ENCODE measurements around the gene PNPLA8. TPM values are rescaled to one million over a fixed set of nuclear protein-coding genes. Genes with fewer than 3 reads are reported as not detected.
"Not testable (repeated sequence)": the region's sequence is repeated elsewhere in the genome, so short reads cannot be mapped to it uniquely, and the experiment has no call there.

Gene PNPLA8
- total RNA-seq, 2 experiments from 2014 or later, result 85.9 to 88.6 TPM

- Histone ChIP-seq H3K4me1 (ENCODE audit: insufficient read depth, low read length) (no peaks in the 10 kb centered on the region), H3K36me3 (ENCODE audit: insufficient read depth, low read length) (peaks cover 3% of the 10 kb centered on the region), H3K4me3 (ENCODE audit: low read length) (no peak overlapping the region), H3K9me3 (ENCODE audit: control insufficient read depth in 1 of 2, insufficient read depth in 1 of 2, low read length in 2 of 2) (peaks cover 16 to 17% of the 10 kb centered on the region in 2 experiments), H3K27me3 (ENCODE audit: control insufficient read depth in 1 of 2, insufficient read depth in 2 of 2, low read length in 2 of 2) (no peaks in the 10 kb centered on the region), H3K27ac (ENCODE audit: low read depth in 1 of 2, low read length in 2 of 2) (no peak overlapping the region)
- DNase-seq, result no peak
- Mint-ChIP-seq H3K36me3 (ENCODE audit: low read depth) (peaks cover 54% of the 10 kb centered on the region), H3K9me3 (peaks cover 14% of the 10 kb centered on the region), H3K4me1 (ENCODE audit: low read depth) (no peaks in the 10 kb centered on the region), H3K27me3 (no peaks in the 10 kb centered on the region), H3K27ac (no peak overlapping the region), H3K4me3 (no peak overlapping the region)
- POLR2A ChIA-PET, result interaction anchor here (2.1 kb wide), 1 partner anchor 10 kb away, joined by 10 read pairs; the partner anchor contains the start of genes DNAJB9 and THAP5
- TF ChIP-seq, protein P1, sequence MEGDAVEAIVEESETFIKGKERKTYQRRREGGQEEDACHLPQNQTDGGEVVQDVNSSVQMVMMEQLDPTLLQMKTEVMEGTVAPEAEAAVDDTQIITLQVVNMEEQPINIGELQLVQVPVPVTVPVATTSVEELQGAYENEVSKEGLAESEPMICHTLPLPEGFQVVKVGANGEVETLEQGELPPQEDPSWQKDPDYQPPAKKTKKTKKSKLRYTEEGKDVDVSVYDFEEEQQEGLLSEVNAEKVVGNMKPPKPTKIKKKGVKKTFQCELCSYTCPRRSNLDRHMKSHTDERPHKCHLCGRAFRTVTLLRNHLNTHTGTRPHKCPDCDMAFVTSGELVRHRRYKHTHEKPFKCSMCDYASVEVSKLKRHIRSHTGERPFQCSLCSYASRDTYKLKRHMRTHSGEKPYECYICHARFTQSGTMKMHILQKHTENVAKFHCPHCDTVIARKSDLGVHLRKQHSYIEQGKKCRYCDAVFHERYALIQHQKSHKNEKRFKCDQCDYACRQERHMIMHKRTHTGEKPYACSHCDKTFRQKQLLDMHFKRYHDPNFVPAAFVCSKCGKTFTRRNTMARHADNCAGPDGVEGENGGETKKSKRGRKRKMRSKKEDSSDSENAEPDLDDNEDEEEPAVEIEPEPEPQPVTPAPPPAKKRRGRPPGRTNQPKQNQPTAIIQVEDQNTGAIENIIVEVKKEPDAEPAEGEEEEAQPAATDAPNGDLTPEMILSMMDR (IDR thresholded peaks at IDR 0.05), result no peak
- intact Hi-C loops (cut with DNase I, micrococcal nuclease), result no loop called here
- CTCF ChIA-PET, result interaction anchor here (1.2 kb wide), 1 partner anchor 12 kb away, joined by 5 read pairs; no protein-coding TSS in a partner anchor
- no peak for ATAC-seq (ENCODE audit: poor library complexity)
These were observed 33.3 kb upstream of the PNPLA8 start for GRCh38 chr7:108559253-108559652.

DNA sequence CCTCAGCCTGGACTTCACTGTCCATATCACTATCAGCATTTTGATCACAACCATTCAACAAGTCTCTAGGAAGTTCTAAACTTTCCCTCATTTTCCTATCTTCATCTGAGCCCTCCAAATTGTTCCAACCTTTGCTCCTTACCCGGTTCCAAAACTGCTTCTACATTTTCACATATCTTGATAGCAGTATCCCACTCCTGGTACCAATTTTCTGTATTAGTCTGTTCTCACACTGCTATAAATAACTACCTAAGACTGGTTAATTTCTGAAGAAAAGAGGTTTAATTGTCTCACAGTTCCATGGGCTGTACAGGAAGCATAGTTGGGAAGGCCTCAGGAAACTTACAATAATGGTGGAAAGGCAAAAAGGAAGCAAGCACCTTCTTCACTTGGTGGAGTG lies 31.7 kb upstream of the PNPLA8 start:
- TF ChIP-seq, protein P1 (IDR thresholded peaks at IDR 0.05), result no peak

GRCh38 chr7:108557191-108557590 lies 31.3 kb upstream of the PNPLA8 start:
- H3K27me3 ChIP-seq (ENCODE audit: control insufficient read depth in 1 of 2, insufficient read depth in 2 of 2, low read length in 2 of 2), result no peaks in the 10 kb centered on the region
- peaks cover 14% of the 10 kb centered on the region for H3K9me3 Mint-ChIP-seq
- TF ChIP-seq, protein P1 (IDR thresholded peaks at IDR 0.05), result no peak
- peaks cover 16 to 17% of the 10 kb centered on the region in 2 experiments for H3K9me3 ChIP-seq (ENCODE audit: control insufficient read depth in 1 of 2, insufficient read depth in 1 of 2, low read length in 2 of 2)
- H3K27me3 Mint-ChIP-seq, result no peaks in the 10 kb centered on the region
- no peaks in the 10 kb centered on the region for H3K36me3 ChIP-seq (ENCODE audit: insufficient read depth, low read length)
- no peak overlapping the region for H3K27ac Mint-ChIP-seq
- no peak overlapping the region for H3K4me3 Mint-ChIP-seq
- ATAC-seq (ENCODE audit: poor library complexity) (no peak), DNase-seq (no peak)
- intact Hi-C loops (cut with DNase I, micrococcal nuclease), result no loop called here
- H3K4me3 ChIP-seq (ENCODE audit: low read length), result no peak overlapping the region
- ChIA-PET POLR2A (no interaction called here), CTCF (no interaction called here)
- H3K36me3 Mint-ChIP-seq (ENCODE audit: low read depth), result peaks cover 50% of the 10 kb centered on the region
- no peak overlapping the region for H3K27ac ChIP-seq (ENCODE audit: low read depth in 1 of 2, low read length in 2 of 2)
- no peaks in the 10 kb centered on the region for H3K4me1 ChIP-seq (ENCODE audit: insufficient read depth, low read length)
- no peaks in the 10 kb centered on the region for H3K4me1 Mint-ChIP-seq (ENCODE audit: low read depth)

More for the DNA sequence above, 31.7 kb upstream of the PNPLA8 start:
- ChIA-PET POLR2A (no interaction called here), CTCF (no interaction called here)
- Histone ChIP-seq H3K4me1 (ENCODE audit: insufficient read depth, low read length) (no peaks in the 10 kb centered on the region), H3K4me3 (ENCODE audit: low read length) (no peak overlapping the region), H3K27ac (ENCODE audit: low read depth in 1 of 2, low read length in 2 of 2) (no peak overlapping the region), H3K36me3 (ENCODE audit: insufficient read depth, low read length) (no peaks in the 10 kb centered on the region), H3K27me3 (ENCODE audit: control insufficient read depth in 1 of 2, insufficient read depth in 2 of 2, low read length in 2 of 2) (no peaks in the 10 kb centered on the region), H3K9me3 (ENCODE audit: control insufficient read depth in 1 of 2, insufficient read depth in 1 of 2, low read length in 2 of 2) (peaks cover 16 to 17% of the 10 kb centered on the region in 2 experiments)
- intact Hi-C loops (cut with DNase I, micrococcal nuclease), result no loop called here
- no peak overlapping the region for H3K4me3 Mint-ChIP-seq
- H3K27me3 Mint-ChIP-seq, result no peaks in the 10 kb centered on the region
- ATAC-seq (ENCODE audit: poor library complexity), result no peak
- no peak overlapping the region for H3K27ac Mint-ChIP-seq
- H3K4me1 Mint-ChIP-seq (ENCODE audit: low read depth), result no peaks in the 10 kb centered on the region
- H3K9me3 Mint-ChIP-seq, result peaks cover 14% of the 10 kb centered on the region
- DNase-seq, result no peak
- H3K36me3 Mint-ChIP-seq (ENCODE audit: low read depth), result peaks cover 53% of the 10 kb centered on the region

DNA sequence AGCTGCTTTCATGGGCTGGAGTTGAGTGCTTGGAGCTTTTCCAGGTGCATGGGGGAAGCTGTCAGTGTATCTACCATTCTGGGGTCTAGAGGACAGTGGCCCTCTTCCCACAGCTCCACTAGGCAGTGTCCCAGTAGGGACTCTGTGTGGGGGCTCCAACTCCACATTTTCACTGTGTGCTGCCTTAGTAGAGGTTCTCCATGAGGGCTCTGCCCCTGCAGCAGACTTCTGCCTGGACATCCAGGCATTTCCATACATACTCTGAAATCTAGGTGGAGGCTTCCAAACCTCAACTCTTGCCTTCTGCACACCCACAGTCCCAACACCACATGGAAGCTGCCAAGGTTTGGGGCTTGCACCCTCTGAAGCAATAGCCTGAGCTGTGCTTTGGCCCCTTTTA lies 30.7 kb upstream of the PNPLA8 start:
- H3K4me3 ChIP-seq (ENCODE audit: low read length); CTCF ChIA-PET; H3K4me1 ChIP-seq (ENCODE audit: insufficient read depth, low read length); H3K27ac ChIP-seq (ENCODE audit: low read depth in 1 of 2, low read length in 2 of 2); DNase-seq; intact Hi-C loops (cut with DNase I, micrococcal nuclease); ATAC-seq (ENCODE audit: poor library complexity); H3K27me3 Mint-ChIP-seq; H3K4me1 Mint-ChIP-seq (ENCODE audit: low read depth); H3K36me3 ChIP-seq (ENCODE audit: insufficient read depth, low read length); H3K27ac Mint-ChIP-seq; H3K27me3 ChIP-seq (ENCODE audit: control insufficient read depth in 1 of 2, insufficient read depth in 2 of 2, low read length in 2 of 2); H3K4me3 Mint-ChIP-seq; POLR2A ChIA-PET: not testable (repeated sequence)
- Mint-ChIP-seq H3K9me3 (peaks cover 14% of the 10 kb centered on the region), H3K36me3 (ENCODE audit: low read depth) (peaks cover 47% of the 10 kb centered on the region)
- peaks cover 16 to 17% of the 10 kb centered on the region in 2 experiments for H3K9me3 ChIP-seq (ENCODE audit: control insufficient read depth in 1 of 2, insufficient read depth in 1 of 2, low read length in 2 of 2)

DNA sequence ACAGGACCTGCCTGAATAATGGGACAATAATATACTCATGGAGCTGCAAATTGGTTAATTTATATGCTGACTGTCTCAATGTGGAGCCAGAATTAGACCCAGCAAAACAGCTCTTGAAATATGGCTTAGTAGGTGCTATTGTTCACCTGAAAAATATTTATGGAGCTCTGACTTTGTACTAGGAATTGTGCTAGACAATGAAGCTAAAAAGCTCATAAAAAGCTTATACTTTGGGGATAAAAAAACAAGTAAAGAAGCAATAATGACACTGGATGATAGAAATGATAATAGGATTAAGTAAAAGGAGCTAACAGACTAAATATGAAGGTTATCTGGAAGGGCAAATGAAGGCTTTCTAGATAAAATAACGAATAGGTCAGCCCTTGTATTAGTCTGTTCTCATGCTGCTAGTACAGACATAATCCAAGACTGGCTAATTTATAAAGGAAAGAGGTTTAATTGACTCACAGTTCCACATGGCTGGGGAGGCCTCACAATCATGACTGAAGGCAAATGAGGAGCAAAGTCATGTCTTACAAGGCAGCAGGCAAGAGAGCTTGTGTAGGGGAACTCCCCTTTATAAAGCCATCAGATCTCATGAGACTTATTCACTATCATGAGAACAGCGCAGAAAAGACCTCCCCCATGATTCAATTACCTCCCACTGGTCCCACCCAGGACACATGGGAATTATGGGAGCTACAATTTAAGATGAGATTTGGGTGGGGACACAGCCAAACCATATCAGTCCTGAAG lies 22.4 kb upstream of the PNPLA8 start:
- ATAC-seq (ENCODE audit: poor library complexity), result not testable (repeated sequence)

More for the DNA sequence above, 22.4 kb upstream of the PNPLA8 start:
- DNase-seq; H3K36me3 ChIP-seq (ENCODE audit: insufficient read depth, low read length); H3K9me3 ChIP-seq (ENCODE audit: control insufficient read depth in 1 of 2, insufficient read depth in 1 of 2, low read length in 2 of 2); H3K27ac ChIP-seq (ENCODE audit: low read depth in 1 of 2, low read length in 2 of 2); H3K4me3 ChIP-seq (ENCODE audit: low read length); H3K9me3 Mint-ChIP-seq; H3K27me3 ChIP-seq (ENCODE audit: control insufficient read depth in 1 of 2, insufficient read depth in 2 of 2, low read length in 2 of 2); H3K4me3 Mint-ChIP-seq; H3K27me3 Mint-ChIP-seq; intact Hi-C loops (cut with DNase I, micrococcal nuclease); H3K27ac Mint-ChIP-seq; H3K4me1 Mint-ChIP-seq (ENCODE audit: low read depth); H3K4me1 ChIP-seq (ENCODE audit: insufficient read depth, low read length); H3K36me3 Mint-ChIP-seq (ENCODE audit: low read depth): not testable (repeated sequence)
- POLR2A ChIA-PET, result interaction anchor here (2.8 kb wide), 1 partner anchor 21 kb away, joined by 10 read pairs; the partner anchor contains the start of genes DNAJB9 and THAP5
- CTCF ChIA-PET, result interaction anchor here (1.5 kb wide), 1 partner anchor 12 kb away, joined by 5 read pairs; no protein-coding TSS in a partner anchor
